ENCODE measurements around the gene SHCBP1.

The SHCBP1 gene

GRCh38 chr16:46621934-46622676, 926 bp upstream of the SHCBP1 start:
- no peak for TF ChIP-seq CTCF (IDR thresholded peaks at IDR 0.05; ENCODE audit: low read depth, low read length, missing control alignments)
- no peak overlapping the region for H3K4me3 ChIP-seq (ENCODE audit: low read depth, low read length)

GRCh38 chr16:46620266-46621005, 743 bp downstream of the SHCBP1 start:
- DNase-seq (ENCODE audit: low read depth) = no peak
- TF ChIP-seq CTCF (IDR thresholded peaks at IDR 0.05; ENCODE audit: low read depth, low read length, missing control alignments) = no peak

More at GRCh38 chr16:46621934-46622676, 926 bp upstream of the SHCBP1 start:
- no peak for DNase-seq (ENCODE audit: low read depth)

GRCh38 chr16:46618516-46618915, 2.7 kb downstream of the SHCBP1 start:
- DNase-seq (ENCODE audit: low read depth) = no peak
- no peak overlapping the region for H3K4me3 ChIP-seq (ENCODE audit: low read depth, low read length)
- TF ChIP-seq CTCF (IDR thresholded peaks at IDR 0.05; ENCODE audit: low read depth, low read length, missing control alignments) = no peak

More at GRCh38 chr16:46620266-46621005, 743 bp downstream of the SHCBP1 start:
- peak overlapping the region; percentile 89 for H3K4me3 ChIP-seq (ENCODE audit: low read depth, low read length)

- no peak overlapping the region; the same call in 1 of the 2 replicates for H3K4me3 ChIP-seq (ENCODE audit: low read depth, low read length)
- DNase-seq (ENCODE audit: low read depth) = no peak
- no peak for TF ChIP-seq CTCF (IDR thresholded peaks at IDR 0.05; ENCODE audit: low read depth, low read length, missing control alignments)
Observed at GRCh38 chr16:46614006-46614405, 7.2 kb downstream of the SHCBP1 start.

GRCh38 chr16:46613352-46613751, 7.8 kb downstream of the SHCBP1 start:
- H3K4me3 ChIP-seq (ENCODE audit: low read depth, low read length) = no peak overlapping the region; the same call in 1 of the 2 replicates
- TF ChIP-seq CTCF (IDR thresholded peaks at IDR 0.05; ENCODE audit: low read depth, low read length, missing control alignments) = no peak
- DNase-seq (ENCODE audit: low read depth) = no peak

GRCh38 chr16:46612121-46612520, 9.1 kb downstream of the SHCBP1 start:
- peak overlapping the region; percentile 15; the same call in 1 of the 2 replicates for H3K4me3 ChIP-seq (ENCODE audit: low read depth, low read length)
- TF ChIP-seq CTCF (IDR thresholded peaks at IDR 0.05; ENCODE audit: low read depth, low read length, missing control alignments) = peak; percentile 21
- DNase-seq (ENCODE audit: low read depth) = no peak

All from GM12864 (cell line).